ENCODE results near the gene AGAP1. TPM values are rescaled to one million over a fixed set of nuclear protein-coding genes. Genes with fewer than 3 reads are reported as not detected.

Gene AGAP1
- total RNA-seq, 1 donor from 2014 or later, result 33.4 TPM

DNA sequence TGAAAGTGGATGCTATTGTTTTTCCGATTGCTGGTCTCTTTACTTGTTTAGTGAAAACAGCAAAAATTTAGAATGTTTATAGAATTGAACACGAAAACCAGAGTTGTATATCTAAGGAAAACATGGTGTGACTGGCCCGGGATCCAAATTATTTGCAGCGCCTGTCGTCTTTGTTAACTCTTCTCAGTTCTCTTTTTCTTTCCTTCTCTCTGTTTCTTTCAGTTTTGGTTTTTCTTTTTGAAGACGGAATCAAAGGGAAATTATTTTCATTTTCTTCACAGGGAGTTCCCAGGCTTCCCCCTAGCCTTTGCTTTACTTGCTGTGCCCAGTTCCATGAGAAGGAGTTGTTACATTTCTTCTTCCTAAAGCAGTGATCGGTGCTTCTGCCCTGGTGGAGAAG, 76.0 kb downstream of the AGAP1 start:
- ATAC-seq (no peak), DNase-seq (no peak)
- intact Hi-C loops (cut with DNase I), result no loop called here
- TF ChIP-seq, protein P1, sequence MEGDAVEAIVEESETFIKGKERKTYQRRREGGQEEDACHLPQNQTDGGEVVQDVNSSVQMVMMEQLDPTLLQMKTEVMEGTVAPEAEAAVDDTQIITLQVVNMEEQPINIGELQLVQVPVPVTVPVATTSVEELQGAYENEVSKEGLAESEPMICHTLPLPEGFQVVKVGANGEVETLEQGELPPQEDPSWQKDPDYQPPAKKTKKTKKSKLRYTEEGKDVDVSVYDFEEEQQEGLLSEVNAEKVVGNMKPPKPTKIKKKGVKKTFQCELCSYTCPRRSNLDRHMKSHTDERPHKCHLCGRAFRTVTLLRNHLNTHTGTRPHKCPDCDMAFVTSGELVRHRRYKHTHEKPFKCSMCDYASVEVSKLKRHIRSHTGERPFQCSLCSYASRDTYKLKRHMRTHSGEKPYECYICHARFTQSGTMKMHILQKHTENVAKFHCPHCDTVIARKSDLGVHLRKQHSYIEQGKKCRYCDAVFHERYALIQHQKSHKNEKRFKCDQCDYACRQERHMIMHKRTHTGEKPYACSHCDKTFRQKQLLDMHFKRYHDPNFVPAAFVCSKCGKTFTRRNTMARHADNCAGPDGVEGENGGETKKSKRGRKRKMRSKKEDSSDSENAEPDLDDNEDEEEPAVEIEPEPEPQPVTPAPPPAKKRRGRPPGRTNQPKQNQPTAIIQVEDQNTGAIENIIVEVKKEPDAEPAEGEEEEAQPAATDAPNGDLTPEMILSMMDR (IDR thresholded peaks at IDR 0.05), result no peak
- Histone ChIP-seq H3K4me3 (no peak overlapping the region), H3K4me1 (peaks cover 11% of the 10 kb centered on the region), H3K36me3 (no peaks in the 10 kb centered on the region), H3K27me3 (no peaks in the 10 kb centered on the region), H3K27ac (peak overlapping the region; percentile 37), H3K9me3 (no peaks in the 10 kb centered on the region)

DNA sequence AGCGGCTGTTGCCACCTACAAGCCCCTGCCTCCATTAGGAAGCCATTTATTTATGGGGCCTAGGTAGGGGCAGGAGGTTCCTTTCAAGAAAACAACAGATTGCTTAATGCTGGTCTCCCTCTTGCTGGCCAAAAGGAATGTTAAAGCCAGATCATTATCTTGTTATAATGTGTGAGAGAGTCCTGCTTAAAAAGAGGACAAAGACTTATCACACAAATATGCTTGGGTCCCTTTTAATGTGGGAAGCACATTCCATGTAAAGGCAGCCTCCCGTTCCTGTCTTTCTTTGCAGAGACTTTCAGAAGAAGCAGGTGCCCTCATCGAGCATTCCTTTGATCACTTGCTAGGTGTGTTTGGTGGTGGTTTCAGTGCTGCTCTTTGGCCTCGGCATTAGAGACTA, 76.4 kb downstream of the AGAP1 start:
- intact Hi-C loops (cut with DNase I), result no loop called here
- H3K4me1 ChIP-seq, result peaks cover 11% of the 10 kb centered on the region
- H3K36me3 ChIP-seq, result no peaks in the 10 kb centered on the region
- H3K4me3 ChIP-seq, result no peak overlapping the region
- DNase-seq (no peak), ATAC-seq (no peak)
- TF ChIP-seq, protein P1 (IDR thresholded peaks at IDR 0.05), result no peak
- no peaks in the 10 kb centered on the region for H3K9me3 ChIP-seq
- H3K27me3 ChIP-seq, result no peaks in the 10 kb centered on the region
- H3K27ac ChIP-seq, result peak overlapping the region; percentile 37

DNA sequence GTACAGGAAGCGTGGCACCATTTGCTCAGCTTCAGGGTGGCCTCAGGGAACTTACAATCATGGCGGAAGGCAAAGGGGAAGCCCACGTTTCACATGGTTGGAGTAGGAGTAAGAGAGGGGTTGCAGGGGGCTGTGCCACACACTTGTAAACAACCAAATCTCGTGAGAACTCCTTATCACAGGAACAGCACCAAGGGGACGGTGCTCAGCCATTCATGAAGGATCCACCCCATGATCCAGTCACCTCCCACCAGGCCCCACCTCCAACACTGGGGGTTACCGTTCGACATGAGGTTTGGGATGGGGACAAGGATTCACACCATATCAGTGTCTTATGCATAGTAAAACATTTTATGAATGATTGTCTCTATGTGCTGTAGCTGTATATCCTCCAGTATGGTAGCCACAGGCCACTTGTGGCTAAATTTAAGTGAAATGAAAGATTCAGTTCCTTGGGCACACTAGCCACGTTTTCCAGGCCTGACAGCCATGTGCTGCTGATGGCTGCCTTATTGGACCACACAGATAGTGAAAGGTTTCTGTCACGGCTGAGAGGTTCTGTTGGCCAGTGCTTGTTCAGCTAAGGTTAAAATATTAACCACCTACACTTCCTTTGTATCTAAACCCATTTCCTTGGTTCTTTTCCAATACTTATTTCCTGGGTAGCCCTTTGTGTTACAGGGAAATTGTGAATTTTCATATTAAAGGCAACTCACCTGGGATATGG, 77.3 kb downstream of the AGAP1 start:
- TF ChIP-seq, protein P1 (IDR thresholded peaks at IDR 0.05), result no peak
- no peak for DNase-seq

DNA sequence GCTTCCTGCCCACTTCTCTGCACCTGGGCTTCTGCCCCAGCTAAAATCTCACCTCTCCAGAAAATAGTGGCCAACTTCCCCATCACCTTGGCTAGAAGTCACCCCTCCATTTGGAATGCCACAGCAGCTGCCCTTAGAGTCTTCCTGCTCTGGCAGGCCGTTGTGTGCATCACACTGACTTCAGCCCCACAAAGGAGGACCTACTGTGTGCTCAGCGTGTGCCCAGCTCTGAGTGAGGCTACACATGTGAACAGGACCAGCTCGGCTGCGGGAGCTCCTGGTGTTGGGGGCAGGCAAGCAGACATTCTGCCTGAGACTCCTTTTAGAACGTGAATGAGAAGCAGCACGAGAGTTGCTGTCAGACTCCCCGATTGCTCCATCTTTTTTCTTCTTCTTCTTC, 78.7 kb downstream of the AGAP1 start:
- no peak overlapping the region for H3K27ac ChIP-seq
- no peaks in the 10 kb centered on the region for H3K36me3 ChIP-seq
- TF ChIP-seq, protein P1 (IDR thresholded peaks at IDR 0.05), result no peak

More for the DNA sequence above, 77.3 kb downstream of the AGAP1 start:
- peaks cover 11% of the 10 kb centered on the region for H3K4me1 ChIP-seq
- no peaks in the 10 kb centered on the region for H3K36me3 ChIP-seq
- no peaks in the 10 kb centered on the region for H3K27me3 ChIP-seq
- ATAC-seq, result no peak
- intact Hi-C loops (cut with DNase I), result no loop called here
- H3K27ac ChIP-seq, result no peak overlapping the region
- no peaks in the 10 kb centered on the region for H3K9me3 ChIP-seq
- no peak overlapping the region for H3K4me3 ChIP-seq

DNA sequence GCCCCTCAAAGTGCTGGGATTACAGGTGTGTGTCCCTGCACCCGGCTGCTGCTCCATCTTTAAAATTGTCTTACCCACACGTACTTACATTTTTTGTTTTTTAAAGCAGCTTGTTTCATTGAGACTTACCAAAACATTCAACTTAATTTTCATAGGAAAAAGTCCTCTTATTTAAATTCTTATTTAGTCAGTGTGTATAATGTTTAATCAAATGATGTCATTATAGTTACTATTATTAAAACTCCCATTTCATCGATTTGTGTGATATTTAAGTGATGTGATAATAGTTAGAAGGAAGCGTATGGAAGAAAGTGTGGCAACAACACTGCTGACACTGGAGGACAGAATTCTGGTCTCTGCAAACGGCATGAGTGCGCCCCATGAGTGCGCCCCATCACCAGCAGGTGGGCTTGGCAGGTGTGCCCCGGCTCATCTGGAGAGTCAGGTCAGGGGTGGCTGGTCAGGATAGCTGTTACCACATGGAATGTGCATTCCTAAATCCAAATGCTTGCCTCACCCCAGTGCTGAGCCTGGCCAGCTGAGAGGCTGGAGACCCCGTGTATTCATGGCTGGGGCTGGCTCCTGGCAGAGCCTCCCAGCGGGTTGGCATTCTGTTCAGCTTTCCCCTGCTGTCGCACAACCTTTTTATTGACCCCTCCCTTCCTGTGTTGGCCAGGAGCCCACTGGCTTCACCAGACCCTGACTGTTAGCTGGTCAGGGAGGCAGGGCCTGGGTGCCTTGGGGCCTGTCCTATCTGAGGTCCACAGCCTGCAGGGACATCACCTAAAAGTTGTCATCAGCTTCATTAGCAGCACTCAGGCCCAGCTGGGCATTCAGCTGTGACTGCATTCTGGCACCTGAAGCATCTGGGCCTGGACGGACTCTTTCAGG, 79.7 kb downstream of the AGAP1 start:
- Histone ChIP-seq H3K4me1 (peaks cover 11% of the 10 kb centered on the region), H3K27ac (no peak overlapping the region), H3K36me3 (no peaks in the 10 kb centered on the region), H3K27me3 (no peaks in the 10 kb centered on the region), H3K9me3 (no peaks in the 10 kb centered on the region), H3K4me3 (no peak overlapping the region)
- TF ChIP-seq, protein P1 (IDR thresholded peaks at IDR 0.05), result no peak
- ATAC-seq, result peak; percentile 20
- DNase-seq, result no peak
- intact Hi-C loops (cut with DNase I), result no loop called here

More for the DNA sequence above, 78.7 kb downstream of the AGAP1 start:
- Histone ChIP-seq H3K27me3 (no peaks in the 10 kb centered on the region), H3K9me3 (no peaks in the 10 kb centered on the region), H3K4me1 (peaks cover 11% of the 10 kb centered on the region), H3K4me3 (no peak overlapping the region)
- intact Hi-C loops (cut with DNase I), result no loop called here
- DNase-seq (no peak), ATAC-seq (no peak)
